ENCODE measurements around the gene KRTAP4-11.
"Not testable (repeated sequence)": the region's sequence is repeated elsewhere in the genome, so short reads cannot be mapped to it uniquely, and the experiment has no call there.

DNA sequence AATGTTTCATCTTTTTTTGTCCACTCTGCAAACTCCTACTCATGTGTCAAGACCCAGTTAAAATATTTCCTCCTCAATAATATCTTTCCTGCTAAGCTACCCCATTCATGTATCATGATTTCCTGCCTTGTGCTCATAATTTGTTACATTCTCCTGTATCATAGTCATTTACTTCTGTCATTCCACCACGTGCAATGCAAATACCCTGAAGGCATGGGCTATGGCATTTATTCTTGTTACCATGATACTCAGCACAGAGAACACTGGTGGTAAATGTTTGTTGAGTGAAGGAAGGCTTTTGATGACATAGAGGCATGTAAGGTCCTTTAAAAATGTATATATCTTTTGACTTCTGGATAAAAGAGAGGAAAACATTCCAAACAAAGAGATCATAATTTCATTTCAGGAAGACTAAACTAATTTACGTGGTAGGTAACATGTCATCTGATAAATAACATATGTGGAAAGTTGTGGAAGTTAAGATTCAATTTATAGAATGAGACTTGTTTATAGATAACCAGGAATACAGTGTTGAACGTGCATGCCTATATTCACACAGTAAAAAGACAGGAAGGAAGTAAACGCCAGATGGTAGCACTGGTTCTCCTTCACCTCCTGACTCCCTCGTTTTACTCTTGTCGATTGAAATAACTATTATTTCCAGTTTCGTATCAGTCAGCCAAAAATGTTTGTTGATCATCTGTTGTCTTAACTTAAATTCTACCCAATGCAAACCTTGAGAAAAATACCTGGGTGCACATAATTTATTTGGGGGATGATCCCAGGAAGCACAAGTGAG lies 18.3 kb downstream of the KRTAP4-11 start:
- TF ChIP-seq TAF1, POLR2AphosphoS5, POLR2A (IDR thresholded peaks at IDR 0.05; ENCODE audit: low read depth, low read length): not testable (repeated sequence)

All from GM12891 (cell line).